Left renal pelvis (tissue), 4 donors: ENCODE results near the gene NAA16. TPM values are rescaled to one million over a fixed set of nuclear protein-coding genes. Genes with fewer than 3 reads are reported as not detected.

Experiments
- polyA plus RNA-seq, 4 donors: library from polyadenylated mRNA; unstranded; fragments of 120-200 nt; gene quantifications; one replicate each; pipeline ENCODE4 v1.2.1, GENCODE V29; 2013; ENCODE audit not compliant: insufficient read length in 4 of 4

NAA16 gene
- polyA plus RNA-seq, 4 donors = 26.8 to 47.6 (median 32.6) TPM

Other genes starting within 250 kb of the NAA16 start
- gene WBP4, start 249.8 kb upstream of the NAA16 start, polyA plus RNA-seq = 10 to 100 TPM; 19.7 to 24.4 (median 23.1) TPM
- gene KBTBD6, start 178.5 kb upstream of the NAA16 start, polyA plus RNA-seq = 10 to 100 TPM; 18.8 to 20.7 (median 20.0) TPM
- 10 to 100 TPM; 16.0 to 22.3 (median 19.1) TPM for gene KBTBD7, start 116.7 kb upstream of the NAA16 start, polyA plus RNA-seq
- gene MTRF1, start 47.7 kb upstream of the NAA16 start, polyA plus RNA-seq = 10 to 100 TPM; 14.6 to 22.1 (median 16.9) TPM
- 10 to 100 TPM; 13.9 to 32.9 (median 16.4) TPM for gene RGCC, start 146.3 kb downstream of the NAA16 start, polyA plus RNA-seq